Stimulated activated CD4-positive, alpha-beta T cell treated with anti-CD3 and anti-CD28 coated beads, TNF-alpha, amount 100 ng/mL, for 1 hour (primary cell): Measurements from ENCODE around the gene LYRM7.
A peak's percentile ranks its signal among the peaks of the same experiment; 100 is the strongest.
"Not testable (repeated sequence)": the region's sequence is repeated elsewhere in the genome, so short reads cannot be mapped to it uniquely, and the experiment has no call there.

ENCODE experiments used
- DNase-seq, 3 donors: peaks; one replicate each; pipeline ENCODE4 v3.0.0-alpha.2; 2020; ENCODE audit warnings: low read depth in 3 of 3, low spot score in 1 of 3

The LYRM7 gene

GRCh38 chr5:131170540-131171275 is at the start of gene LYRM7:
LYRM7 (plus strand) TSS chr5:131170944; CDS start chr5:131171021, 77 bp downstream.
- DNase-seq = peak; percentile 74 to 88 (median 87)

- DNase-seq = not testable (repeated sequence)
Observed at GRCh38 chr5:131127244-131127643, 43.5 kb upstream of the LYRM7 start.

- DNase-seq = no peak
Observed at GRCh38 chr5:131129306-131129705, 41.4 kb upstream of the LYRM7 start.

GRCh38 chr5:131133091-131133490 is 37.7 kb upstream of the LYRM7 start:
- not testable (repeated sequence) for DNase-seq

GRCh38 chr5:131138406-131138805 is 32.3 kb upstream of the LYRM7 start:
- not testable (repeated sequence) for DNase-seq

- DNase-seq = no peak
Observed at GRCh38 chr5:131139321-131139720, 31.4 kb upstream of the LYRM7 start.

- DNase-seq = no peak
Observed at GRCh38 chr5:131142970-131143617, 27.6 kb upstream of the LYRM7 start.

- DNase-seq = no peak
Observed at GRCh38 chr5:131147258-131147657, 23.5 kb upstream of the LYRM7 start.

- no peak for DNase-seq
Observed at GRCh38 chr5:131148835-131149234, 21.9 kb upstream of the LYRM7 start.

- DNase-seq = no peak
Observed at GRCh38 chr5:131150408-131150807, 20.3 kb upstream of the LYRM7 start.

DNA sequence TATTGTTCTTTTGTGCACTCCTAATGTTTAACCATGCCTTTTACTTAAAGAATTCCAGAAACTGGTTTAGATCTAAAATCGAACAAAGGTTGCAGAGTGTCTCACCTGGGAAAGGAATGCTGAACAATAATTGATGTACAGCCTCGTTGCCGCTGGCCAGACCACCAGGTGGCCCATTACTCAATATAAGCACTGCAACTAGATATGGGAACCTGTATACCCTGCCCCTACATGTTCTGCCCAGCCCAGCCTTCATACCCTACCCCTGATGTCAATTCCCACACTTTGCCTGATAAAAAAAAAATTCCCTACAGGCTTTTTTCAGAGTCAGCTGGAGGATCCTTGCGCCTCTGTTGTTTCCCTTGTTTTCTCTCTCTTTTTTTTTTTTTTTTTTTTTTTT is 19.5 kb upstream of the LYRM7 start:
- DNase-seq = no peak

DNA sequence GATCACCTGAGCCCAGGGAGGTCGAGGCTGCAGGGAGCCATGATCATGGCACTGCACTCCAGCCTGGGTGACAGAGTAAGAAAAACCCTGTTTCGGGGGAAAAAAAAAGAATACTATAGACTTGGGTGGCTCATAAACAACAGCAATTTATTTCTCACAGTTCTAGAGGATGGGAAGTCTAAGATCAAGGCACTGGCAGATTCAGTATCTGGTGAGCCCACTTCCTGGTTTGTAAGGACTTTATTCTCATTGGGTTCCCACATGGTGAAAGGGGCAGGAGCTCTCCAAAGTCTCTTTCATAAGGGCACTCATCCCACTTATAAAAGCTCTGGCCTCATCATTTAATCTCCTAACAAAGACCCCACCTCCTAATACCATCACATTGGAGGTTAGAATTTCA is 14.4 kb upstream of the LYRM7 start:
- DNase-seq = no peak

- DNase-seq = no peak
Observed at GRCh38 chr5:131156957-131157356, 13.8 kb upstream of the LYRM7 start.

GRCh38 chr5:131160134-131160533 is 10.6 kb upstream of the LYRM7 start:
- no peak for DNase-seq

DNA sequence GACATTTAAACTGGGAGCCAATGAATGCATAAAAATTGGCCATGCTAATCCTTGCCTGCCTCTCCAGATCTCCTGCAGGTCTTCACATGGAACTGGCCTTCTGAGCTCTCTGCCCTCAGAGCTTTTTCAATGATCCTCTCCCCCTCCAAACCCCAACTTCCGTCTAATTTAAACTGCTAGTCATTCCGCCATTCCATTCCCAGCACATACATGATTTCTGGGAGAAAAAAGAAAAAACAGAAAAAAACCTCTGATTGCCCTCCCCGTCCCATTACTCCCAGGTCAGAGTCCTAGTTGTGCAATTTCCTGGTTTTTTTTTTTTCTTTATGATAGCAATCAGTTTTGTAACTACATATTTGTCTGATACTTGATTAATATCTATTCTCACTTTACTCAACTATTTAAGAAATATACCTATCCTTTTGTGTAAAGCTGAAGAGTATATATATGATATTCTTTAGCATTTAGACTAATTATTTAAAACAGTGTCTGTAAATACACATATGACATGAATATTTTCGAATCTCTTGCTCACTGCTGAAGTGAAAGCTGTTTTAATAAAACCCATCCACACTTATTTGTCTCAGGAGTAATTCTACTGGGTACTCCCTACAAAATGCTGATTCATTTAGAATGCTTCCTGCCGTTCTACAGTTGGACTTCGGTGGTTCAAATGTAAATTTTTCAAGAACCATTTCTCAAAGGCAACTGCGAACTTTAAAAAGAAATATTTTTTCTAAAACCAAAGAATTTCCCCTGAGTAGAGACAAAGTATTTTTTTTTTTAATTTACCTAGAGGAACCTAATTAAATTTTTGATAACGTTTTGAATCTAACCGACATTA is 7.2 kb upstream of the LYRM7 start:
- DNase-seq = no peak

- peak; percentile 13 to 56 (median 54) for DNase-seq
Observed at GRCh38 chr5:131164191-131165118, 6.3 kb upstream of the LYRM7 start.

GRCh38 chr5:131165119-131165727 is 5.5 kb upstream of the LYRM7 start, which contains the start of gene HINT1:
HINT1 (minus strand) TSS chr5:131165256; CDS start chr5:131165205, 51 bp downstream.
- DNase-seq = peak; percentile 82 to 90 (median 83)

- DNase-seq = no peak
Observed at GRCh38 chr5:131167615-131168014, 3.1 kb upstream of the LYRM7 start.

DNA sequence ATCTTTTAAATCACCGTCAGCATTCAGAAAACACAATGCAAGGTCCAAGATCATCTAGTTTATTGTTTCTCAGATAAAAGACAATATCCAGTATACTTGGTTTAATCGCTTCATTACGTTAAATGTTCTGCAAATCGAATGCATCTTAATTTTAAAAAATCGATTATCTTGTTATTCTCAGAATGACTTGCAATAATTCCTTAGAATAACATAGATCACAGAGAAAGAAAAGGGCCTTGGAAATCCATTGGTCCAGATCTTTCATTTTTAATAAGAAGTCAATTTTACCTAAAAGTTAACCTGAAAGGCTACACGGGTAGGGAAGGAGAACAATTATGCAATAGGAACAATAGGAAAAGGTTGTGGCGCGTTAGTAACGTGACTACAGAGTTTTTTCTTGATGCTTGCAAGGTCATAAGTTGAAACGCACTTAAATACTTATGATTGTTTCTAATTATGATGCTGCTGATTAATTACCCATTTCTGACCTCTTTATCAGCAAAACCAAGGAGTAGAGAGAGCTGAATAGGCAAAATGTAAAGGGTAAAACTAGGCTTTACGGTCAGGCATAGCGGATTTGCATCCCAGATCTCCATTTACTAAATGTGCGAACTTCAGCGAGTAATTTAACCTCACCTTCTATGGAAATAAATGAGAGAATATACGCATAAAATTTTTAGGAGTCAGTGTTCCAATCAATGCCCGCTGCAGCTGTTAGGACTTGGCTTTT is 769 bp upstream of the LYRM7 start:
- no peak for DNase-seq
